Activated T-helper 17 cell treated with anti-CD3 and anti-CD28 coated beads, Interleukin-2, amount 50 U/mL, for 72 hours (primary cell): Measurements from ENCODE around the gene INPP4B. TPM values are rescaled to one million over a fixed set of nuclear protein-coding genes. Genes with fewer than 3 reads are reported as not detected.
A peak's percentile ranks its signal among the peaks of the same experiment; 100 is the strongest.

Experiments used
- ATAC-seq: fragments of 150-1000 bp; cut with Tn5 transposase; replicated peaks from 2 replicates; pipeline ENCODE4 v1.10.0; 2021; ENCODE audit warnings: mild to moderate bottlenecking, moderate library complexity
- H3K27ac Mint-ChIP-seq: one replicate; pipeline ENCODE4 v1.8.0; 2022; ENCODE audit warnings: mixed read lengths
- H3K27me3 Mint-ChIP-seq: one replicate; pipeline ENCODE4 v1.8.0; 2022; ENCODE audit warnings: mixed read lengths
- H3K36me3 Mint-ChIP-seq: one replicate; pipeline ENCODE4 v1.8.0; 2022; ENCODE audit warnings: low read depth, mild to moderate bottlenecking, mixed read lengths
- H3K4me1 Mint-ChIP-seq: one replicate; pipeline ENCODE4 v1.8.0; 2022; ENCODE audit warnings: mixed read lengths
- H3K4me3 Mint-ChIP-seq: one replicate; pipeline ENCODE4 v1.8.0; 2022; ENCODE audit warnings: mild to moderate bottlenecking, mixed read lengths
- H3K9me3 Mint-ChIP-seq: one replicate; pipeline ENCODE4 v1.8.0; 2022; ENCODE audit warnings: mixed read lengths
- total RNA-seq, 2 donors: library from RNA; stranded (reverse); gene quantifications; one replicate each; pipeline ENCODE4 v1.2.3, GENCODE V29; 2022

Gene INPP4B
- total RNA-seq, 2 donors from 2014 or later = 53.9 to 65.0 TPM

DNA sequence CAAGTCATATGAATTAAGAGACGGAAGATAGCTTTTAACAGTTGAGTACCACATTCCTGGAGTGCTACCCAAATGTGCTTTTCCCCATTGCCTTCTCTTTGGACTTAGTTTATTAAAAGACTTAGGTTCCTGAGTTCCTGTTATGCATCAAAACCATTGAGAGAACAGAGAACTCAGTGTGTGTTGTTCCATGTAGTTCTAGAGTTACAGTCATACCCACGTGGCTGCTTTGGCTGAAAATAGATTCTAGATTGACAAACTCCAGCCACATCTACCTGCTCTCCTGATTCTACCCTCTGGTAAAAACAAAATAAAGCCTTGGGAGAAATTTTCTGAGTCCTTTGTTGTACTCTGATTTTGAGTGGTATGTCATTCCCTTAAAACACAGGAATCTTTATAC, 824.3 kb downstream of the INPP4B start:
- no peak for ATAC-seq
- Mint-ChIP-seq H3K4me3 (no peak overlapping the region), H3K27me3 (no peaks in the 10 kb centered on the region), H3K36me3 (peaks cover 18% of the 10 kb centered on the region), H3K9me3 (no peaks in the 10 kb centered on the region), H3K27ac (no peak overlapping the region), H3K4me1 (peaks cover 6% of the 10 kb centered on the region)

DNA sequence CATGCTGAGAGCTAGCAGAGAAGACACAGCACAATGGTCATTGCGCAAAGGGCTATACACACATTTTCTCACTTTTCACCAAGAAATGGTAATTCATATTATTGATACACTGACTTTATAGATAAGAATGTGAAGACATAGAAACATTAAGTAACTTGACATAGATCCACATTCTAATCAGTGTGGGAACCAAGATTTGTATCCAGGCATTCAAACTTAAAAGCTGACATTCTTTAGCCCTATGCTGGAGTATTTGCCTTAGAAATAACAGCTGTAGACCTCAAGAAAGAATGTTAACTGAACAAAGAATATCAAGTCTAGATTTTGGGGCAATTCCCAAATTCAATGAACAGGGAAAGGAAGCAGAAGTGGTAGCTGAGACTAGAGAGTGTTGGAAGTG, 824.9 kb downstream of the INPP4B start:
- Mint-ChIP-seq H3K4me3 (no peak overlapping the region), H3K27ac (no peak overlapping the region), H3K9me3 (no peaks in the 10 kb centered on the region), H3K36me3 (peaks cover 15% of the 10 kb centered on the region), H3K4me1 (peaks cover 6% of the 10 kb centered on the region), H3K27me3 (no peaks in the 10 kb centered on the region)
- no peak for ATAC-seq

DNA sequence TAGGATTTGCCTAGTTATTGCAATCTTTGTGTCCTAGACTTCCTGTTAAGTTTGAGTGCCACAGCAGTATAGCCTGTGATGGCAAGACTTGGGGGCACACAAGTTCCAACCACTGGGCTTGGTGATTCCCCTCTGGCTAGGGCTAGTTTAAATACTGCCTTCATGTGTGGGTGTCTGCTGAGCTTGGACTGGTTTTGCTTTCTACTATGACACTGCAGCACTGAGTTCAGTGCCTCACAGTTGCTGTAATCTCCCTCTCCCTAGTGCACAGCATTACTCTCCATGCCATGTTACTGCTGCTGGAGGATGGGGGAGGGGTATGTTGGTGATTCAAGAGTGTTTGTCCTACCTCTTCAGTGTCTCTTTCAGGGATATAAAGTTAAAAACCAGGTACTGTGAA, 830.1 kb downstream of the INPP4B start:
- H3K36me3 Mint-ChIP-seq = no peaks in the 10 kb centered on the region
- peak; percentile 52 for ATAC-seq
- peaks cover 6% of the 10 kb centered on the region for H3K4me1 Mint-ChIP-seq
- no peak overlapping the region for H3K4me3 Mint-ChIP-seq
- H3K27ac Mint-ChIP-seq = no peak overlapping the region
- peaks cover 5% of the 10 kb centered on the region for H3K27me3 Mint-ChIP-seq
- peaks cover 12% of the 10 kb centered on the region for H3K9me3 Mint-ChIP-seq

- Mint-ChIP-seq H3K4me3 (no peak overlapping the region), H3K27me3 (peaks cover 8% of the 10 kb centered on the region), H3K9me3 (peaks cover 27% of the 10 kb centered on the region), H3K36me3 (no peaks in the 10 kb centered on the region), H3K4me1 (no peaks in the 10 kb centered on the region), H3K27ac (no peak overlapping the region)
- no peak for ATAC-seq
Observed at GRCh38 chr4:142009751-142010150, 836.4 kb downstream of the INPP4B start.

DNA sequence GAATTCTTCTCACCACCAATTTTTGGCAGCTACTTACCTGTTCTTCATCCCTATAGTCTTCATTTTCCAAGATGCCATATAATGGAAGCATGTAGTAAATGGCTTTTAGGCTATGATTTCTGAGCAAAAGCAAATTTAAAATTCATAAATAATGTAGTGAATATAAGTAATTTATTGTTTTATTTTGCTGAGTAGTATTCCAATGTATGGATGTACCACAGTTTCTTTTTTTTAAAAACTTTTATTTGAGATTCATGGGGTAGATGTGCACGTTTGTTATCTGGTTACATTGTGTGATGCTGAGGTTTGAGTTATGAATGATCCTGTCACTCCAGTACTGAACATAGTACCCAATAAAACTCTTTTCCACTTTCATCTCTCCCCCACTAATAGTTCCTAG, 840.6 kb downstream of the INPP4B start:
- no peaks in the 10 kb centered on the region for H3K36me3 Mint-ChIP-seq
- H3K4me1 Mint-ChIP-seq = no peaks in the 10 kb centered on the region
- H3K27me3 Mint-ChIP-seq = peaks cover 6% of the 10 kb centered on the region
- no peak overlapping the region for H3K4me3 Mint-ChIP-seq
- peaks cover 14% of the 10 kb centered on the region for H3K9me3 Mint-ChIP-seq
- ATAC-seq = no peak
- H3K27ac Mint-ChIP-seq = no peak overlapping the region

- Mint-ChIP-seq H3K36me3 (no peaks in the 10 kb centered on the region), H3K4me1 (no peaks in the 10 kb centered on the region), H3K4me3 (no peak overlapping the region), H3K27ac (no peak overlapping the region), H3K27me3 (peaks cover 13% of the 10 kb centered on the region), H3K9me3 (peaks cover under 1% of the 10 kb centered on the region)
- no peak for ATAC-seq
Observed at GRCh38 chr4:141999446-142000143, 846.5 kb downstream of the INPP4B start.

DNA sequence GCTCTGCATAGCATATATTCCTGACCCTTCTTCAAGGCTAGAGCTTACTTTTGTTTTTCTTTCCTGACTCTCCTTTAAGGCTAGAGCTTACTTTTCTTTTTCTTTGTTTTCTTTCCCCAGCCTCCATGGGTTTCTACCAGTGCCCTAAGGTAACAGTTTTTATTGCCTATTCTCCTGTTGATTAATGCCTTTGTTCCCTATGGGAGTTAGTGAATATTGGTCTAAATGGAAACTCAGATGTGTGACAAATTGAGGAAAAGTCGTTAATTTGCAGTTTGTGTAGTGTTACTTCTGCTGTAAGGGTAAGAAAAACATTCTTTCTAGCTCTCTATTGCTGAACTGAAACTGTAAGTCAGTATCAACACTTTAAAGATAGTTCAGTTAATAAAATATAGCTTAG, 851.0 kb downstream of the INPP4B start:
- Mint-ChIP-seq H3K4me1 (no peaks in the 10 kb centered on the region), H3K4me3 (no peak overlapping the region), H3K36me3 (no peaks in the 10 kb centered on the region), H3K27ac (no peak overlapping the region), H3K27me3 (peaks cover 24% of the 10 kb centered on the region), H3K9me3 (peaks cover 12% of the 10 kb centered on the region)
- no peak for ATAC-seq

DNA sequence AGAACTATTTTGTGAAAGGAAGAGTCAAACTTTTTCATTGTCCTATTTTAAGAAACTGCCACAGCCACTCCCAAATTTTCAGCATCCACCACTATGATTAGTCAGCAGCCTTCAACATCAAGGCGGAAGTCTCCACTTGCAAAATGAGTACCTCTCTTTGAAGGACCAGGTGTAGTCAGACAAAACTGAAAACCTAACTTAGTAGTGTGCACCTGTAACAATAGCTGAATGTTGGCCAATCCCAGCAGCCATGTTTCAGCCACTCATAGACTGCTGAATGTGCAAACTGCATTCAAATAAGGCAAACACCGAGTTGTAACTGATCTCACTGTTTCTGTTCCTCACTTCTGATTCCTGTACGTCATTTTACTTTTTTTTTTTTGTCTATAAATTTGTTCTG, 868.7 kb downstream of the INPP4B start:
- H3K36me3 Mint-ChIP-seq = no peaks in the 10 kb centered on the region
- H3K27ac Mint-ChIP-seq = no peak overlapping the region
- no peaks in the 10 kb centered on the region for H3K4me1 Mint-ChIP-seq
- H3K27me3 Mint-ChIP-seq = no peaks in the 10 kb centered on the region
- ATAC-seq = peak; percentile 52
- H3K9me3 Mint-ChIP-seq = no peaks in the 10 kb centered on the region
- no peak overlapping the region for H3K4me3 Mint-ChIP-seq
